A673 (cell line): ENCODE measurements around the gene CLK3. TPM values are rescaled to one million over a fixed set of nuclear protein-coding genes. Genes with fewer than 3 reads are reported as not detected.
A peak's percentile ranks its signal among the peaks of the same experiment; 100 is the strongest.

Source experiments
- BruUV-seq: library from RNA; stranded (reverse); fragments of 400-500 nt; replicated peaks from 2 replicates; lab custom pipeline; 2021; lab: Mats Ljungman, UMichigan
- CTCF ChIA-PET: fragments of 300-600 bp; sonication (Branson Sonifier 250); formaldehyde crosslinking; loops from one replicate; lab custom pipeline; 2022; ENCODE audit warnings: antibody characterized with exemption; lab: Charles Lee
- POLR2A ChIA-PET: fragments of 300-600 bp; sonication (Branson Sonifier 250); formaldehyde crosslinking; loops from one replicate; lab custom pipeline; 2022; ENCODE audit warnings: antibody characterized with exemption; ENCODE audit not compliant: low non-redundant PET; lab: Charles Lee
- DNase-seq: peaks from one replicate; pipeline ENCODE4 v3.0.0-alpha.2; 2015; ENCODE audit warnings: low spot score
- H3K27ac ChIP-seq: fragments of 200-600 bp; sonication (generic); 2 replicates; pipeline ENCODE4 v1.5.1; 2016; ENCODE audit warnings: mixed run types, low read depth, mild to moderate bottlenecking, mixed read lengths, antibody characterized with exemption, low read length; ENCODE audit not compliant: poor library complexity, severe bottlenecking
- H3K27me3 ChIP-seq: fragments of 200-600 bp; sonication (generic); replicated peaks from 2 replicates; pipeline ENCODE4 v1.6.1; 2017; ENCODE audit warnings: mixed run types, low read depth, mild to moderate bottlenecking, mixed read lengths, antibody characterized with exemption, low read length; ENCODE audit not compliant: insufficient read depth, poor library complexity
- H3K36me3 ChIP-seq: fragments of 200-600 bp; sonication (generic); 2 replicates; pipeline ENCODE4 v1.6.1; 2016; ENCODE audit warnings: mixed run types, mild to moderate bottlenecking, mixed read lengths, antibody characterized with exemption, low read length; ENCODE audit not compliant: insufficient read depth, poor library complexity, severe bottlenecking
- H3K4me1 ChIP-seq: fragments of 200-600 bp; sonication (generic); 2 replicates; pipeline ENCODE4 v1.6.1; 2017; ENCODE audit warnings: mixed run types, mild to moderate bottlenecking, mixed read lengths, antibody characterized with exemption, low read length; ENCODE audit not compliant: insufficient read depth, poor library complexity, severe bottlenecking
- H3K4me3 ChIP-seq: fragments of 200-600 bp; sonication (generic); 2 replicates; pipeline ENCODE4 v1.5.1; 2016; ENCODE audit warnings: low read depth, mixed run types, mild to moderate bottlenecking, mixed read lengths, low read length; ENCODE audit not compliant: poor library complexity, severe bottlenecking
- H3K9me3 ChIP-seq: fragments of 200-600 bp; sonication (generic); 2 replicates; pipeline ENCODE4 v1.6.1; 2016; ENCODE audit warnings: mixed run types, low read depth, mild to moderate bottlenecking, mixed read lengths, antibody characterized with exemption, low read length; ENCODE audit not compliant: poor library complexity, severe bottlenecking
- CTCF ChIP-seq: fragments of 300-800, 200-600 bp; sonication (generic); conservative IDR thresholded peaks from 2 replicates; pipeline ENCODE4 v1.5.1; 2017; ENCODE audit warnings: low read depth, mild to moderate bottlenecking, antibody characterized with exemption, low read length, moderate library complexity, mixed read lengths
- EZH2 ChIP-seq: fragments of 200-600 bp; sonication (generic); IDR thresholded peaks from 2 replicates; pipeline ENCODE4 v1.6.1; 2017; ENCODE audit warnings: borderline replicate concordance, low read depth, mild to moderate bottlenecking, mixed read lengths, antibody characterized with exemption, low read length; ENCODE audit not compliant: poor library complexity, severe bottlenecking
- intact Hi-C: fragments of 100-400 bp; cut with micrococcal nuclease; formaldehyde crosslinking; loops from one replicate; pipeline ENCODE4 v1.10.0; 2022; ENCODE audit not compliant: unreplicated experiment
- total RNA-seq: library from RNA; stranded (reverse); gene quantifications from 2 replicates; pipeline ENCODE4 v1.2.3, GENCODE V29; 2021

Gene CLK3
- total RNA-seq, 1 experiment from 2014 or later = 66.8 TPM

- Histone ChIP-seq H3K4me3 (no peak overlapping the region), H3K36me3 (peaks cover 83% of the 10 kb centered on the region), H3K9me3 (no peaks in the 10 kb centered on the region), H3K27ac (no peak overlapping the region), H3K4me1 (no peaks in the 10 kb centered on the region), H3K27me3 (no peaks in the 10 kb centered on the region)
- TF ChIP-seq EZH2 (no peak), CTCF (peak; percentile 94)
- intact Hi-C loops = loop anchor here (2.0 kb wide), 1 partner anchor 257 kb away; no protein-coding TSS in a partner anchor
- BruUV-seq = no TSS peak
- POLR2A ChIA-PET = no interaction called here
- peak; percentile 55 for DNase-seq
- CTCF ChIA-PET = interaction anchor here (0.6 to 9.0 kb wide), 4 partner anchors 11 to 243 kb away, joined by 3 to 119 read pairs (median 6); no protein-coding TSS in a partner anchor
Observed at GRCh38 chr15:74631935-74632560, 16.4 kb downstream of the CLK3 start.

- POLR2A ChIA-PET = no interaction called here
- H3K9me3 ChIP-seq = no peaks in the 10 kb centered on the region
- H3K36me3 ChIP-seq = peaks cover 80% of the 10 kb centered on the region
- no peak for DNase-seq
- CTCF ChIA-PET = interaction anchor here (1.1 to 9.0 kb wide), 3 partner anchors 10 to 137 kb away, joined by 3 to 119 read pairs (median 5); no protein-coding TSS in a partner anchor
- no peak overlapping the region for H3K27ac ChIP-seq
- H3K4me3 ChIP-seq = no peak overlapping the region
- no TSS peak for BruUV-seq
- no peaks in the 10 kb centered on the region for H3K27me3 ChIP-seq
- intact Hi-C loops = loop anchor here (2.0 kb wide), 1 partner anchor 258 kb away; no protein-coding TSS in a partner anchor
- no peak for TF ChIP-seq EZH2
- TF ChIP-seq CTCF = no peak
- H3K4me1 ChIP-seq = no peaks in the 10 kb centered on the region
Observed at GRCh38 chr15:74632601-74633000, 17.0 kb downstream of the CLK3 start.

GRCh38 chr15:74633781-74634180 is 18.1 kb downstream of the CLK3 start:
- Histone ChIP-seq H3K9me3 (no peaks in the 10 kb centered on the region), H3K4me1 (no peaks in the 10 kb centered on the region), H3K36me3 (peaks cover 73% of the 10 kb centered on the region), H3K27ac (no peak overlapping the region), H3K27me3 (no peaks in the 10 kb centered on the region), H3K4me3 (no peak overlapping the region)
- TF ChIP-seq CTCF = no peak
- intact Hi-C loops = loop anchor here (2.0 kb wide), 1 partner anchor 259 kb away; no protein-coding TSS in a partner anchor
- CTCF ChIA-PET = interaction anchor here (0.7 to 9.0 kb wide), 4 partner anchors 21 to 1828 kb away, joined by 3 to 119 read pairs (median 6); no protein-coding TSS in a partner anchor
- no TSS peak for BruUV-seq
- no peak for DNase-seq
- POLR2A ChIA-PET = no interaction called here
